HTERT RPE-1 (cell line): ENCODE results near the gene GTF2I.
"Not testable (repeated sequence)": the region's sequence is repeated elsewhere in the genome, so short reads cannot be mapped to it uniquely, and the experiment has no call there.

Experiments
- in situ Hi-C: fragments of 300-500 bp; cut with MboI; formaldehyde crosslinking; loops from 4 replicates; pipeline ENCODE4 v1.14.3; 2020; ENCODE audit warnings: low sequenced_read_pairs

The GTF2I gene

GRCh38 chr7:74656441-74656836 is 1.1 kb upstream of the GTF2I start:
- in situ Hi-C loops: no loop called here

DNA sequence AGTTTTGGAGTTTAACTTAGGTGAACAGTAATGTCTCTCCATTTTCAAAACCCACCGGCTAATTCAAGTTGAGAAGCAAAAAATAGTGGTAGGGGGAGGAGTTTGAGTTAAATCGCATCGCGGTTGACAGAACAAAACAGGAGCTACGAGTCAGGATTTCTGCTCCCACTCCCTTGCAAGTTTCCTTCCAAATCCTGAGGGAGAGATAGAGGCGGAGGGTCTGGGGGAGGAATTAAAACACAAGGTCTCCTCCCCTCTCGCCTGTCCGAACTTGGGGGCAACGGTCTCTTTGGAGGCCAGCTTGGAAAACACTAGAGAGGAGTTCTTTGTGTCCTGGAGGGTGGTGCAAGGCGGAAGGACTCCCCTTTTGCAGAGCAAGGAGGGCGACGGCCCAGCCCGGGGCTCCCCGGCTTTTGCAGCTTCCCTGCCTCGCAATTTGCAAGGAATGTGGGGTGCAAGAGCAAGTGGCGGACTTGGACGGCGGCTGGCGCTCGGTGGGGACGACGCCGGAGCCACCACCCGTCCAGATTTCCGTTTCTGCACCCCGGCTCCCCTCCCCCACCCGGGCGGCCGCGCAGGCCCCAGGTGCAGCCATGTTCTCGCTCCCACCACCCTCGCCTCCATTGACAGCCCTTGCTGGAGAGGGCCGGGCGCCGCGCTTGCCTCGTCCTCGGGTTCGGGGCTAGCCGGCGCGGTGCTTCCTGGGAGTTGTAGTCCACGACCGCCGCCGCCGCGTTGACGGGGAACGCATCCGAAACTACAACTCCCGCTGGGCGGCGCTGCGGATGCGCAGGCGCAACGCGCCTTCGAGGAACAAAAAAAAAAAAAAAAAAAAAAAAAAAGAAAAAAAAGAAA is 454 bp upstream of the GTF2I start:
- in situ Hi-C loops: no loop called here

- in situ Hi-C loops: no loop called here
Observed at GRCh38 chr7:74658178-74659004, 873 bp downstream of the GTF2I start.

DNA sequence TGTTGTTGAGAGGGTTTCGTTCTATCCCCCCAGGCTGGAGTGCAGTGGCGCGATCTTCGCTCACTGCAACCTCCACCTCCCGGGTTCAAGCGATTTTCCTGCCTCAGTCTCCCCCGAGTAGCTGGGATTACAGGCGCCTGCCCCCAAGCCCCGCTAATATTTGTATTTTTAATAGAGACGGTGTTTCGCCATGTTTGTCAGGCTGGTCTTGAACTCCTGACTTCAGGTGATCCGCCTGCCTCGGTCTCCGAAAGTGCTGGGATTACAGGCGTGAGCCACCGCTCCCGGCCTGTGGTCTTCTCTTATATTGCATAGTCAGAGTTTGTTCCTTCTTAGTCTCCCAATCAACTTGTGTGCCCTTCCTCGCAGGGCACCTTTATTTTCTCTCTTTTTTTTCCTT is 2.7 kb downstream of the GTF2I start:
- in situ Hi-C loops: not testable (repeated sequence)

GRCh38 chr7:74661836-74662794 is 4.6 kb downstream of the GTF2I start:
- in situ Hi-C loops: not testable (repeated sequence)

GRCh38 chr7:74665296-74665938 is 7.9 kb downstream of the GTF2I start:
- in situ Hi-C loops: no loop called here

GRCh38 chr7:74667013-74667412 is 9.5 kb downstream of the GTF2I start:
- in situ Hi-C loops: not testable (repeated sequence)

- in situ Hi-C loops: not testable (repeated sequence)
Observed at GRCh38 chr7:74667520-74667919, 10.0 kb downstream of the GTF2I start.

- in situ Hi-C loops: no loop called here
Observed at GRCh38 chr7:74671602-74672001, 14.1 kb downstream of the GTF2I start.

- in situ Hi-C loops: no loop called here
Observed at GRCh38 chr7:74672343-74672915, 14.9 kb downstream of the GTF2I start.

GRCh38 chr7:74674166-74674565 is 16.6 kb downstream of the GTF2I start:
- in situ Hi-C loops: no loop called here

- in situ Hi-C loops: no loop called here
Observed at GRCh38 chr7:74682829-74683228, 25.3 kb downstream of the GTF2I start.

- in situ Hi-C loops: no loop called here
Observed at GRCh38 chr7:74683799-74684198, 26.3 kb downstream of the GTF2I start.

DNA sequence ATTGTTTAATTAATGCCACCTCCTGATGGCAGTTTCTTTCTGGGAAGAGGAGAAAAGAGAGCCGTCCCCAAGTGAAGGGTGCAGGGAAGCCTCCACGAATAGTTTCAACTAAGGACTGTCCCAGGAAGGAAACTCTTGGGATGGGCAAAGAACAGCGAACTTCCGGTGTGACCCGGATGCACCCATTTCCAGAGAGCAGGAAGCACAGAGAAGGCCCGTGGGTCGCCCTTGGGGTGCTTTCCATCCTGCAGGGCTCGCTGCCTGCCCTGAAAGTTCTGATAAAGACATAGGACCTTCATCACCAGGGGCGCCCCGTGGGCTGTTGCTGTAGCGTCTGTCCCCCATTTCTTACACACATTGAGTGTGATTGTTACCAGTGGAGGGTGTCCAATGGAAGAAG is 27.0 kb downstream of the GTF2I start:
- in situ Hi-C loops: no loop called here

DNA sequence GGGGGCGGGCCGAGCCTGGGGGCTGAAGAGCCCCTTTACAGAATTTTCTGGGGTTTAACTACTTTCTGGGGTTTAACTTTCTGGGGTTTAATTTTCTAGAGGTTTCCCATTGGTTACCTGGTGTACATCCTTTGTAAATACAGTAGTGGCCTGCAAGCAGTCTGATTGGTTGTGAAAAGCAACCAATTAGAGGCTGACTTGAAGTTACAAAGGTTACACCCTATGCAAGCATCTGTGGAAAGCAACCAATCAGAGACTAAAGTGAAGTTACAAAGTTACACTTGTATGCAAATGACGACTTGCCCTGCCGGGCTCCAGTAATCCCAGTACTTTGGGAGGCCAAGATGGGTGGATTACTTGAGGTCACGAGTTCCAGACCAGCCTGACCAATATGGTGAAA is 27.4 kb downstream of the GTF2I start:
- in situ Hi-C loops: no loop called here

DNA sequence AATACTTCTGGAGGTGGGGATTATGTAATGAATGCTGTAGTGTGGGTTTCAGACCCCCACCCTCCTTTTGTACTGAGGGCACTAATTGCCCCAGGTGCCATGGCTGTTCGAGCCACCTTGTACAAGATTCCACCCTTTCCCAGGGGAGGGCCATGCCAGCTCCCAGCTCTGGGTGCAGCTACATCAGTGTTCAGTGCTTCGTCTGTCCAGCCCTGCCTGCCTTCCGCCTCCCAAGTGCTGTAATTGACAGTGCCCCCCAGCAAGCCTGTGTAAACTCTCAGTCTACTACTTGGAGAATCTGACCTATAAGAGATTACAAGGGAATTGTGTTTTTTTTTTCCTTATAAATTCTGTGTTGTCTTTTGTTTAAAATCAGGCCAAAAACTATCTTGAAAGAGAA is 33.0 kb downstream of the GTF2I start:
- in situ Hi-C loops: no loop called here

GRCh38 chr7:74704419-74704818 is 46.9 kb downstream of the GTF2I start:
- in situ Hi-C loops: not testable (repeated sequence)

GRCh38 chr7:74707238-74707637 is 49.7 kb downstream of the GTF2I start:
- in situ Hi-C loops: no loop called here

DNA sequence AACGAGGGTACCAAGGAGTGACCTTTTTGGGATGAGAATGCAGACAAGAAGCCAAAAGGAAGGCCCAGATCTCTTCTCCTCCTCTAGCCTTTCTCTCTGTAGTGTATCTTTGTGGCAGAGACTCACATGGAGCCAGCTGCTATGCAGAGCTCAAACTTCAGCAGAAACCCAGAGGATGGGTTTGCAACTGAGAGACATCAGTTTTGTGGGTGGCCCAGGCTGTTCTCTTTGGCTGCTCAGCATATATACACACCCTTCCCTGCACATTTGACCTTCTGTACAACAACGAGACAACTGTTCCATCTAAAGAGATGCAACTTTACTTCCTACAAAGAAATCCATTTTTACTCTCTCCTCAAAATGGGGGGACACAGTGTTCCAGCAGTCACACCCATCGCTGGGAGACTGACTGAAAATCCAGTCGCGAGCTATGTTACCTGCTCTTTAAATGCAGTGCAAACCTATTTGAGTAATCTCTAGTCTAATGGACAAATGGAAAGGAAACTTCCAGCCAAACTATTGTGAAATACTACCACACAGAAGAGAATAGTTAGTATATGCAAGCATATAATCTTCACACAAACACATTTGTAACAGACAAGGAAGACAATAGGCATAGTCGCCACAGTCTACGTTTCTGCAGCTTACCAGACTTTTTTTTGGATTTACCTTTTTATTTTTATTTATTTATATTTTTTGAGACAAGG is 51.2 kb downstream of the GTF2I start:
- in situ Hi-C loops: no loop called here
